GM19467 (cell line): ENCODE data around the gene PCGF3.
"Not testable (repeated sequence)": the region's sequence is repeated elsewhere in the genome, so short reads cannot be mapped to it uniquely, and the experiment has no call there.

Experiments used
- ATAC-seq: cut with Tn5 transposase; IDR thresholded peaks from one replicate; pipeline ENCODE4 v1.9.1; 2021; ENCODE audit warnings: mild to moderate bottlenecking, moderate library complexity; ENCODE audit not compliant: unreplicated experiment

Gene PCGF3

DNA sequence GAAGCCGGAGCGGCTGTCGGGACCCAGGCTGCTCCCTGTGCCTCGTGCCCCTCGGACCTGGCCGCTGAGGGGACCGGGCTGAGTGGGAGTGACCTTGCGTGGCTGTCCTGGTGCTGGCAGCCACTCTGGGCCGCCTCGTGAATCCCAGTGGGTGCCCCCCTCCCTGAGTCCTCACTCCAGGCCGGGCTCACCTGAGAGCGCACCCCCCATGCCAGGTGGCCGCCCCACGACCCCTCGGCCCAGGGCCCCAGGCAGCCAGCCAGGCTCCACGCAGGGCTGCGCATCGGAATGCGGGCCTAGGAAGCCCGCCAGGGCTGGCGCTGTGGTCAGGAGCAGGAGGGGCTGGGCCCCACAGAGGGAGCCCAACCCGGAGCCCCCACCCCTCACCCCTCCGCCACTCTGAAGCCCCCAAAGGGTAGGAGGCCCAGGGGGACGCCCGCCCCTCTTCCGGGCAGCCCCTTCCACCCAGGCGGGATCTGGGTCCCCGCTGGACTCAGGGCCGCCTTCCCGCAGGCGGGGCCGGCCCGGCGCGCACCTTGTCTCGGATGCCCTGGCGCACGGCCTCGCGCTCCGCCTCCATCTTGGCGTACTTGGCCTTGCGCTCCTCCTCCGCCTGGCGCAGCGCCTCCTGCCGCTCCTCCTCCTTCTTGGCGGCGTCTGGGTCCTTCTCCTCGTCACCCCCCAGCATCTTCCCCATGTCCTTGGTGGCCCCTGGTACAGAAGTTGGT is 86.4 kb downstream of the PCGF3 start:
- ATAC-seq = no peak

DNA sequence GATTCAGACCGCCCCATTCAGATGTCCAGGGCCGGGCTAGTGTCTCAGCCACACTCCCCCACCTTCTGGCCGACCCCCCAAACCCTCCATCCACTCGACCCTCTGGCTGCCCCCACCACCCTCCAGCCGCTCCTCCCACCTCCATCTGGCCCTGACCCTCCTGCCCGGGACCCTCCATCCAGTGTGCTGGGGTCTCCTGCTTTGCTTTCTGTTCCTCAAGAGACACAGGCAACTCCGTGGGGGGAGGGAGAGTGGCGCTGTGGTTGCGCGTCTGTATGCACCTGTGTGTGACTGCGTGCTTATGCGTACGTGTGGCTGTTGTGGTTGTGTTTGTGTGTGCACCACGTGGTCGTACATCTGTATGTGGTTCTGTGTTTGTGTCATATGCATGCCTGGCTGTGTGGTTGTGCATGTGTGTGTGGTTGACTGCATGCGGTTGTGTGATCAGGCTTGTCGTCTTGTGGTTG is 87.0 kb downstream of the PCGF3 start:
- no peak for ATAC-seq

DNA sequence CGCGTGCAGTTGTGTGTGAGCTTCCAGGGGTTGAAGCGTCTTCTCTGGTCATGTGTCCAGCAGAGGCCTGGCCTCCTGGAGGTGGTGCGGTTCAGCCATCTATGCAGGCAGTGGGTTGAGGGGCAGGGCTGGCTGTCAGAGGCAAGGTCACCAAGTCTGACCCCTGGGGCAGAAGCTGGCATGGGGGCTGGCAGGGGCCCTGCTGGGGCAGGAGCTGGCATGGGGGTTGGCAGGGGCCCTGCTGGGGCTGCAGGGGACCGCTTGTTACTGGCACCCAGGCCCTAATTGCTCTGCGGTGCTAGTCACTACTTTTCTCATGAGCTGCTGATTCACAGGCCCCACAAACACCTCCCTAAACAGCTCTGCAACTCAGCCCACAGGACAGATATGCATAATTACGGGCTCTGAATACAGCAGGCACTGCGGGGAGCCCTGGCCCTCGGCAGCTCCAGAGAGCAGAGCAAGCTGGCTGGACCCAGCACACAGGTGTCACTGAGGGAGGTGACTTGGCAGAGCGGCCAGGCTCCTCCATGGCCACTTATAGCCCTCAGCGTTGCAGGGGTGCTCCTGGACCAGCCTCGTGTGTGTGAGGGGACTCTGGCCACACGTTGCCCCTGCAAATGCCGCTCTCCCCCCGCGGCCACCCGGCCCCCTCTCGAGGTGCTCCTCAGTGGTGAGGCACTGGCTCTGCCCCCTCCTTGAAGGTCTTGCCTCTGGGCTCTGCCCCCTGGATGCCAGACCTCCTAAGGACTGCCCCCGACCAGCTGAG is 87.6 kb downstream of the PCGF3 start:
- ATAC-seq = no peak

DNA sequence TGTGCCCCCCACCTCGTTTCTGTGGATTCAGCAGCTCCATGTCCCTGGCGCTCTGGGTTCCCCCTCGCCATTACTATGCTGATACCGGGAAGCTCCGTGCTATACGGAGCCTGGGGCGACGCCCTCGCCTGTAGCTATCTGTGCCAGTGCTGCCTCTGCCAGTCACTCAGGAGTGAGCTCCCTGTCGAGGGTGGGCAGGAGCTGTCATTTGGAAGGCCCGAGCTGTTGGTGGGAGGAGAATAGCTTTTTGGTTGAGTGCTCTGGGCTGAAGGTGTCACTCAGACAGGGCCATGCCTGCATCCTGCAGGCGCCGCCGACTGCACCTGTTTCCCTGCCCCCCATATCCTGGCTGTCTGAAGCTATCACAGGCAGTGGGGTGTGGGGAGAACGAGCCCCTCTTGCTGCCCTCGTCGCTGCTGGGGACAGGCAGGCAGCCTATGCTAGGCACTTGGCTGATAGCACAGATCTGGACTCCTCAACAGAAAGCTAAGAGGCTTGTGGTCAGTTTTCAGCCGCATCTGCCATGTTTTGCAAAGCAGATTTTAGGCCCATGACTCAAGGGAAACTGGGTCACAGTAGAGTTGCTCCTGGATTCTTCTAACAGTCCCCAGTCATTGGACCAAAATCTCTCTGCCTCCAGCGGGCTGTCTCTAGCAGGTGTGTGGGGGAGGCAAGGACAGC is 88.4 kb downstream of the PCGF3 start:
- no peak for ATAC-seq

DNA sequence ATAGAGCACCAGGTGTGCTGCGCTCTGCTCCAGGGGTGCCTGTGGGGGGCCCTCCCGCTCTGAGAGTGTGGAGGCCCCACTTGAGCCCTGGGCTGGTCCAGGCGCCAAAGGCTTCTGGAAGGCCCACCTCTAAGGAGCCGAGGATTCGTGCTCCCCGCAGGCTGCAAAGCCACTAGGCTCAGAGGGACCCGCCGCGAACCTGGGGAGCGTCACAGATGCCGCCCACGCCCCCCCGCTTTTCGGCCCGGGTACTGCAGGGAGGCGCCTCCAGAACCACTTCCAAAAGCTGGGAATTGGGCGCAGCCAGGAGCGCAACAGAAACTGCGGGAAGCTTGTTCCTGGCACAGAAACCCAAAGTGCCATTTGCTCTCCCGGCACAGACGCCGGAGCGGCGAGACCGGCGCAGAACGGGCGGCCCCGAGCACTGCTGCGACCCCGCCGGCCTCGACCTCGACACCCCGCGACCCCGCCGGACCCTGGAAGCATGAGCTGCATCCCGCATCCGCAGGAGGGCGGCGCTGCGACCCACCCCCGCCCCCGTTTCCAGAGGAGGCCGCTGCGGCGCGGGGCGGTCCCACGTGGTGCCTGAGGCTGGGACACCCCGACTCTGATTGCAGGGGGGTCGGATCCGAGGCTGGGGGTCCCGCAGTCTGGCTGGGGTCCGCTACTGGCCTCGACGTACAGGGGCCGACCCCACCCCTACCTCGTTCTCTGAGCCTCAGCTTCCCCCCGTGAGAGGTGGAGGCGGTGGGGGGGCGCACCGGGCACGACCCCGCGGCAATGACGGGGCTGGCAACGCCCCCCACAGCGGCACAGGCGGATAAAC is 89.5 kb downstream of the PCGF3 start:
- no peak for ATAC-seq

DNA sequence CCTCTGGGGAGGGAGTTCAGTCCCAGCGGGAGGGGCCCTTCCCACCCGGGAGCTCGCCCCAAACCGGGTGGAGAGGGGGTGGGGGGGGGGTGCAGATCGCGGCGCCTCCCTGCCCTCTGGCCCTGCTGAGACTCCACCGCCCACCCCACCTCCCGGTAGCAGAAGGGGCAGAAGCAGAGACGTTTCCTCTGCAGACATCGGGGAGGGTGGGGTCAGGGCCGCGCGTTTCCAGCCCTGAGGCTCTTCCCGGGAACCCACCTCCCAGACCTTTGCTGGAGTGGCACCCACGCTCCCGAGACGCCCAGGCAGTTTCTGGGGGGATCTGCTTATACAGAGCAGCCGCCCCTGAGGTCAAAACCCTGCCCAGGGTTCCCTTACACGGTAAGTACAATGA is 90.1 kb downstream of the PCGF3 start:
- ATAC-seq = no peak

DNA sequence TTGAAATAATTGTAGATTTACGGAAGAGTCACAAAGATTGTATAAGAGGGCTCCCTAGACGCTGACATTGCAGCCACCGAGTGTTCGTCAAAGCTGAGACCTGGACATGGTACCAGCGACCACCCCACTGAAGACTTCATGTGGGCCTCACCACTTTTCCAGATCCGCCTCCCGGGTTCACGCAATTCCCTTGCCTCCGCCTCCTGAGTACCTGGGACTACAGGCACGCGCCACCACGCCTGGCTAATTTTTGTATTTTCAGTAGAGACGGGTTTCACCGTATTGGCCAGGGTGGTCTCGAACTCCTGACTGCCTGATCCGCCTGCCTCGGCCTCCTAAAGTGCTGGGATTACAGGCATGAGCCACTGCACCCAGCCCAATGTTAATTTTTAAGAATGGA is 90.6 kb downstream of the PCGF3 start:
- no peak for ATAC-seq

DNA sequence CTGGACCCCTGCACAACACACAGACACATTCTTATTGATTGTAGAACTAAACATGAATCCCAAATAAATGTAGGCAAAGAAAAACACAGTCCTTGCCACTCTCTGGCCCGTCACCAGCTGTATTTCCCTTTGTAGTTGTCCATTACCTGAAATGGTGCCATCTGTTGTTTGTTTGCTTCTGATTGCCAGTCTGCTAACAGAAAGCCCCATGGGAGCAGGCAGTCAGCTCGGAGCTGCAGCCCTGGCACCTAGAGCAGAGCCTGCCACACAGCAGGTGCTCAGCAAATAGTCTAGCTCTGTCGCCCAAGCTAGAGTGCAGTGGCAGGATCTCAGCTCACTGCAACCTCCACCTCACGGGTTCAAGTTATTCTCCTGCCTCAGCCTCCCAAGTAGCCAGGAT is 91.4 kb downstream of the PCGF3 start:
- ATAC-seq = no peak

DNA sequence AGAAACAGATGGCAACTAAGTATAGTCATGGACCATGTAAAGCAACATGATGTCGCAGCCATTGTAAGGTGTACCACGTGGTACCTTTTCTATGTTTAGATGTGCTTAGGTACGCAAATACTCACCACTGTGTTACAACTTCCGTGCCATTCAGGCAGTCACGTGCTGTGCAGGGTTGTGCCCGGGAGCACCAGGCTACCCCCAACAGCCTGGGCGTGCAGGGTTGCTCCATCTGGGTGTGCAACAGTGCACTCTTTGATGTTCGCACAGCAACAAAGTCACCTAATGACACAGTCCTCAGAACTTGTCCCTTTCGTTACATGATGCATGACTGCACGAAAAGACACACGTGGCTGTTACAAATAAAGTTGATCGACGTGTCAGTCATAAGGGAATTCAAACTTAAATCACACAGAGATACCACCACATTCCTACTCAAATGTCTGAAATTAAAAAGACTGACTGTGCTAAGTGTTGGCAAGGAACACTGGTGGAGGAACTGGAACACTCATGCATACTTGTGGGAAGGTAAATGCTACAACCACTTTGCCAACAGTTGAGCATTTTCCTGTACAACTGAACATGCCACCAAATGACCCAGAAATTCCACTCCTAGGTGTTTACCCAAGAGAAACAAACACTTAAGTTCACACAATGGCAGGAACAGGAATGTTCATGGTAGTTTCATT is 95.9 kb downstream of the PCGF3 start:
- ATAC-seq = no peak

DNA sequence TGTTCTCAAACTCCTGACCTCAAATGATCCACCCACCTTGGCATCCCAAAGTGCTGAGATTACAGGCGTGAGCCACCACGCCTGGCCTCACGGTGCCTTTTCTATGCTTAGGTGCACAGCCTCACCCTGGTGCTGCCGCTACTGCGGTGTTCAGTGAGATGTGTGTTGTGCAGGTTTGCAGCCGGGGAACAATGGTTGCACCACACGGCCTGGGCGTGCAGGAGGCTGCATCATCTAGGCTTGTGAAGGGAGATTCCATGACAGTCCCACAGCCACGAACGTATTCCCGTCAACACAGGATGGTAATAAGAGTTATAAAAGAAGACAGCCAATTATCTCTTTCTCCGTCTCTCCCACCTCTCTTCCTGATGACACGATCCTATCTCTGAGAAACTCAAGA is 98.3 kb downstream of the PCGF3 start:
- ATAC-seq = no peak

DNA sequence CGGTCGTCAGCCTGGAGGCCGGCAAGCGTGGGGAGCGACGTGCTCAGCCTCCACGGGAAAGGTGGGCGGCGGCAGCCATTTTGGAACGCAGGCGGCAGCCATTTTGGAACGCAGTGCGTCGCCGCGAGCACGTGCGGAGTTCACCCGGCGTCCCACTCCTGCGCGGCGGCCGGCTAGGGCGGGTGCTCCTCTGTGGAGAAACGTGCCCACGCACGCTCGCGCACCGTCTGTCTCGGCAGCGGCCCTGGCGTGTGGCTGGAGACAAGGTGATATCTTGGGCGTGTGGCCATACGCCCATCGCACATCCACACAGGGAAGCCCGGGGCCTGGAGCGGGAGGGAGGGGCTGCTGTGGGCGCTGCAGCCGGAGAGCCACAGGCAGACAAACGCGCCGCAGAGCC is 99.2 kb downstream of the PCGF3 start:
- no peak for ATAC-seq

DNA sequence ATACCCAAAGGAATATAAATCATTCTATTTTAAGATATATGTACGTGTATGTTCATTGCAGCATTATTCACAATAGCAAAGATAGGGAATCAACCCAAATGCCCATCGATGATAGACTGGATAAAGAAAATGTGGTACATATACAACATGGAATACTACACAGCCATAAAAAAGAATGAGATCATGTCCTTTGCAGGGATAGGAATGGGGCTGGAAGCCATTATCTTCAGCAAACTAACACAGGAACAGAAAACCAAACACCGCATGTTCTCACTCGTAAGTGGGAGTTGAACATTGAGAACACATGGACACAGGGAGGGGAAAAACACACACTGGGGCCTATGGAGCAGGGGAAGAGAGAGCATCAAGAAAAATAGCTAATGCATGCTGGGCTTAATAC is 101.3 kb downstream of the PCGF3 start:
- ATAC-seq = not testable (repeated sequence)

DNA sequence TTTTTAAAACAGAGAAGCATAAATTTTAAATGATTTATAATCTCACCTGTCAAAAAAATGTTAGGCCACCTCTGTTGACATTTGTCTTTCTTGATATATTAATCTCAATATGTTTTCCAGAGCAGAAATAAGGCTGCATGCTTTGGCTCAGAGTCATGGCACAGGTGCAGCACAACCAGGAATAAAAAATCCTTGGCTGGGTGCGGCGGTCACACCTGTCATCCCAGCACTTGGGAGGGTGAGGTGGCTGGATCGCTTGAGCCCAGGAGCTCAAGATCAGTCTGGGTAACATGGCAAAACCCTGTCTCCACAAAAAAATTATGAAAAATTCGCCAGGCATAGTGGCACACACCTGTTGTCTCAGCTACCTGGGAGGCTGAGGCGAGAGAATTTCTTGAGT is 102.2 kb downstream of the PCGF3 start:
- ATAC-seq = no peak

DNA sequence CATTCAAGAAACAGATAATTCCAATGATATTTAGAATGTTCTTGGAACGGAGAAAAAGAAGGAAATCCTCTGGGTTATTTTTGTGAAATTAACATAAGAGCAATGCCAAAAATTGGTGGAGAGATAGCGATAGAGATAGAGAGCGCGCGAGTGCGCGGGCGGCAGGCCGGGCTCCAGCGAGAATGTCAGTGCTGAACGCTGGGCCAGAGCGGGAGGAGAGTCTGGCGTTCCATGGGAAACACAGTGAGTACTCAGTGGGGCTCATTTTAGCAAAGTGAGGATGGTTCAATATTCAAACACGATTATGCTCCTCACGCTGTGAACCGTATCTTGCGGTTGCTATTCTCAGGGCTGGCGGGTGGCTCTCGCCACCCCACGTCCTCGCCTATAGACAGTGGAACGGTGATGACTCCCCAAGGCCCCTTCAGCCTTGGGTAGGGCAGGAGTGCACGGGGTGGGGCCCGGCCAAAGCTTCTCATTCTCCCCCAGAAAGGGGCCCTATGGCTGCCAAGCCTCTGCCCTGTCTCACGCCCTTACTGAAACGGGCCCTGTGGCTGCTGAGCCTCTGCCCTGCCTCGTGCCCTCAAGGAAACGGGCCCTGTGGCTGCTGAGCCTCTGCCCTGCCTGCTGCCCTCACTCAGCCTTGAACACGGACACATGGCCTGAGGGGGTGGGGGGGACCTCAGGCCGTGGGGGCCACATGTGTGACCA is 103.4 kb downstream of the PCGF3 start:
- no peak for ATAC-seq

DNA sequence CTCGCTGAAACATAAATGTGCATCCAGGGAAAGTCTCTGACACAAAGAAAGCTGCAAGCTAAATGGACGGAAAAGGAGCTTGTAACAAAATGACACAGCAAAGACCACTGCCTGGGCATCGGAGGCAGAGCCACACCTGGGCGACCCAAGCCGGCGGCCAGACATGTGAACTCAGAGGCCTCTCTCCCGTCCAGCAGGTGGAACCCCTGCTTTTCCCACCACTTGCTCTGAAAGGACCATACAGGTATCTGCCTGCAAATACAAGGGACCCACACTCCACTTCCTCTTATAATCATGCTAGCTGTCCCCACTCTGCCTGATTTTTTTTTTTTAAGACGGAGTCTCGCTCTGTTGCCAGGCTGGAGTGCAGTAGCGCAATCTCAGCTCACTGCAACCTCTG is 108.3 kb downstream of the PCGF3 start:
- ATAC-seq = no peak

DNA sequence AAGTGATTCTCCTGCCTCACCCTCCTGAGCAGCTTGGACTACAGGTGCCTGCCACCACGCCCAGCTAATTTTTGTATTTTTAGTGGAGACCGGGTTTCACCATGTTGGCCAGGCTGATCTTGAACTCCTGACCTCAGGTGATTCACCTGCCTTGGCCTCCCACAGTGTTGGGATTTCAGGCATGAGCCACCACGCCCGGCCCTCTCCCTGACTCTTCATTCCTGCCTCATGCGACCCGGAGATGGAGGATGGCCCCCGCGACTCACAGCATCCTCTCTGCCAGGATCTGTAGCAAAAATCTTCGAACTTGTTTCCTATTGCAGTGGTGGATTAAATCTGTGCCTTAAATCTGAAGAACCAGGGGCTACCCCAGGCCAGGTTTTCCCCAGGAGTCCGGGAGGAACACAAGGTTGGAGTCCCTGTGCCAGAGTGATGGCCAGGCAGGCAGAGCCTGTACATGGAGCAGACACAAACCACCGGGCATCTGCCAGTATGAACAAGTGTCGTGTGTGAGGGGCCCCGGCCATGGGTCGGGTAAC is 108.7 kb downstream of the PCGF3 start:
- ATAC-seq = no peak

DNA sequence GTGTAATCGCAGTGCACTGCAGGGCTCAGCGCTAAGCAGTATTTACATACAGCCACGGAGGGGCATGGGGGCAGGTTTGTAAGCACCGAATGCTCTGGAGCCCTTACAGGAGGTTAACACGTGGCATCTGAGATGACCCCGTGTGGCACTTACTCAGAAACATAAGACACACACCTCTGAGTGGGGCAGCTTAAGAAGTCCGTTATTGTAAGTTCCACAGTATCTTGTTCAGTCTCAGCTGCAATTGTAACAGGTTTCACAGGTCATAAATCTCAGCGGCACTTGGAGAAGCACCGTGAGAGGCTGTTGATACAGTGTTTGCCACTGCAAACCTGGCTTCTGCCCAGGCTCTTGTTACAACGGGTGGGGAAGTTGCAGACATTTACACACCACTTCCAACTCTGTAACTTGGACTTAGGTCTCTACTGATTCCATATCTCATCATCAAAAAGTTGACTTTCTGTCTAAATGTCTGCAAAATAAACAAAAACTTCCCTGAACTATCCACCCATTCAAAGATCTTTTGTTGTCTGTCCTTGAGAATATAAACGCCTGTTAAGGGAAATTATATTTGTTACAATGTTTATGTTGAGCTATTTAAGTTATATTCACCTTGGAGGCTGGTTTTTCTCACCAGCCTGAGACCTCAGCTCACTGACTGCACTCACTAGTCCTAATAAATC is 110.0 kb downstream of the PCGF3 start:
- ATAC-seq = no peak

DNA sequence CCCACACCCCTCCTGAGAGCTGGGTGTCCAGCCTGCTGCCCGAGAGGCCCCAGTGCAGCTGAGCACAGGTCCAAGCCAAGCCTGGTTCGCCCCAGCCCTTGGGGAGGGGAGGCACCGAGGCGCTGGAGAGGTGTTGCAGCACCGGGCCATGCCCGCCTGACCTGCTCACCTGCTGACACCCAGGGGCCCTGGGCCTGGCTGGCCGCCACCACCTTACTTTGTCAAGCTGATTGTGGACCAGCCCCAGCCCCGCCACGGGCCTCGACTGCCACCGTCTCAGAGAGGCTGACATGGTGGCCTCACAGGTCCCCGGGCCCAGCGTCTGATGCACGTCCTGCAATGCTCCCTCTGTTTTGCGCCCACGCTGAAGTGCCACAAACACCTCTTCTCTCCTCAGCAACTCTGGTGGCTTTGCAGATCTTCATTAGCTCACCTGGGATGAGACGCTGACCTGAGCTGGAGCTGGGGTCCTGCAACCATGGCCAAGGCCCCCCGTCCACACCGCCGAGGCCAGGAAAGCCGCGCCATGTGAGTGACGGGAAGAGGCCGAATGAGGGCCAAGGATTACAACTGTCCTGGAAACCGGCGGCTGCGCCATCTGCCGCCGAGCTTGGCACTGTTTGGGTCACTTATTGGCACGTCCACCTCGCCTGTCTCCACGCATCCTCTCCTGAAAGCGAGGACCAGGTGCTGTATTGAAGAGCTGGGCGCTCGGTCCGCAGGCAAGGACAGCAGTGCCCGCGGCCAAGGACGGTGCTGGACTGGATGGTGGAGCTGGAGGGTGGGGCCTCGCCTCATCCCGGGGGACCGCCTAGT is 112.7 kb downstream of the PCGF3 start:
- no peak for ATAC-seq
